NCI-H2227 treated with DMSO at 0.1 percent for 48 hours (cell line): ENCODE results near the gene ADAMTS18.
"Not testable (repeated sequence)": the region's sequence is repeated elsewhere in the genome, so short reads cannot be mapped to it uniquely, and the experiment has no call there.

Experiments
- DNase-seq: peaks from one replicate; lab custom pipeline; 2025; lab: John Stamatoyannopoulos, UW

Gene ADAMTS18

DNA sequence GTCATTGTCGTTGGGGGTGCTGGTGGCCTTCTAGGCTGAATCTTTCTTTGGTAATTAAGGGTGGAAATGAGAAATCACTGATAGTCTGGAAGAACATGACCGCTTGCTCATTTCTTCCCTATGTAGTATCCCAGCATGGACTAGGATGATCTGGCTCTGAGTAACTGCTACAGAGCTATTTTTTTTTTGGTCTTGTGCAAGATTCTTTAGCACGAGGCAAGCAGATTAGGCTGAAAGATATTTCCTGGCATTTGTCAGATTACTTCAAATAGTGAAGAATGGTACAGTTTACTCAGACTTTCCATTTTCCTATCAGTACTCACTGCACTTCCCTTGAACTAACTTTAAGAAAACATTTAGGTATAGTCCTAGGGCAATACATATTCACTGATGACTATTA is 146.6 kb downstream of the ADAMTS18 start:
- DNase-seq = no peak

DNA sequence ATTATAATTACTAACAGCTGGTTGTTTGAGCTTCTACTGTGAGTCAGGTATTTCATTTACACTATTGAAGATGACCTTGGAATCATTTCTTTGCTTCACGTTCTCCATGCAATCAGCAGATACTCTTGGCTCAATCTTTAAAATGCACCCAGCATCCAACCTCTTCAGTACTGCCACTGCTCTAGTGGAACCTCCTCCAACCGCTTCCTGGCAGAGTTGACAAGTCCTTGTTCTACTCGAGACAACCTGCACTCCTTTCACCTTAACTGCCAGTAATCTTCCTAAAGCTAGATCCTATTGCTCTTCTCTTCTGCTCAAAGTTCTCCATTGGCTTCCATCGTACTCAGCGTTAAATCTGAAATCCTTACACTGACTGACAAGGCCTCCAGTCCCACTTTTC is 149.2 kb downstream of the ADAMTS18 start:
- no peak for DNase-seq

- DNase-seq = no peak
Observed at GRCh38 chr16:77282345-77282744, 152.5 kb downstream of the ADAMTS18 start.

- not testable (repeated sequence) for DNase-seq
Observed at GRCh38 chr16:77279316-77279715, 155.5 kb downstream of the ADAMTS18 start.

GRCh38 chr16:77277571-77277970 is 157.3 kb downstream of the ADAMTS18 start:
- no peak for DNase-seq

- DNase-seq = no peak
Observed at GRCh38 chr16:77277141-77277540, 157.7 kb downstream of the ADAMTS18 start.

DNA sequence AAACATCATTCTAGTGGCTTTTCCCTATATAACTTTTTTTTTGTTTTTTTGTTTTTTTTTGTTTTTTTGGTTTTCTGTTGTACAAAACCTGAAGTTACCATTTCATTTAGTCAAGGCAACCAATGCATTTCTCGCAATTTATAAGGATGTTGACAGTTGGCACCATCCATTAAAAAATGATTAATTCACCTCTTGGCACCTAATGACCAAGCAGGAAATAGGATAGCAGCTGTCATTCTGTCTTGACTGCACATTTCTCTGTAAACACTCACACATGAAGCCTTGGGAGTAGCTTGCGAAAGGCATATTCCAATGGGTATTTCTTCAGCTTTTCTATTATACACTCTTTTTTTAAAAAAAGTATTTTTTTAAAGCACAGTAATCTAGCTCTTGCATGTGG is 158.2 kb downstream of the ADAMTS18 start:
- DNase-seq = no peak

- not testable (repeated sequence) for DNase-seq
Observed at GRCh38 chr16:77275303-77275702, 159.5 kb downstream of the ADAMTS18 start.

- DNase-seq = no peak
Observed at GRCh38 chr16:77273815-77274214, 161.0 kb downstream of the ADAMTS18 start.

DNA sequence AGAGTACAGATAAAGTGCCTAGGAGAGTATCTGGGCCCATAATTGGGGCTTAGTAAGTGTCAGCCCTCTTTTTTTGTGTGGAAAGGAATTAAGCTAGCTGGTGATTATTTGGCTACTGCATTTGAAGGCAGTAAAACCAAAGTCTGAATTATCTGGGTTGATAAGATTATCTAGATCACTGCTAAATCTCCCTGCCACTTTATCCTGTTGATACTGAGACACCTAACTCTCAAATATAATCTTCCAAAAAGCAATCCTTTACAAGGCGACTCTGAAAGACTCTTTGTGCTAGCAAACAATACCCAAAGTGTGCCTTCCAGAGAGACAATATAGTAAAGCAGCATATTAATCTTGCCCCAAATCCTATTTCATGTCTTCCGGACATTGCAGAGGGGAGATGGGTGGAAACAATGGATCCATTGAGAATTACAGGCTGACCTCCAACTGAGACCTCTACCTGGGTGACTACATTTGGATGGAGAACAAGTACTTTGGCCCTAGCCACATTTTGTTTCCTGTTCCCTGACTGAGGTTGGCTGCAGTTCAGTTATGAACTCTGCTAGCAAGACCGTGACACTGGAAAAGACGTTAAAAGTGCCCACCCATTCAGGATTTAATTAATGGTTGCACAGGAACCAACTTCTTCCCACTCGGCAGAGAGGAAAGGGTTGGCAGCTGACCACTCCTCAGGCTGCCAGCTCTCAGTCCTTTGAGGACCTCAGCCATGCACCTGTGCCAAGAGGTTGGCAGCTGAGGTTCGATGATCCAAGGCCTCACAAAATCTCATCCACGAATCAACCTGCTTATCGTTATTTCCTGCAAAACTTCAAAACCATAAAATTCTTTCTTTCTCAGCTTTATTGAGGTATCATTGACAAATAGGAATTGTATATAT is 163.1 kb downstream of the ADAMTS18 start:
- no peak for DNase-seq

DNA sequence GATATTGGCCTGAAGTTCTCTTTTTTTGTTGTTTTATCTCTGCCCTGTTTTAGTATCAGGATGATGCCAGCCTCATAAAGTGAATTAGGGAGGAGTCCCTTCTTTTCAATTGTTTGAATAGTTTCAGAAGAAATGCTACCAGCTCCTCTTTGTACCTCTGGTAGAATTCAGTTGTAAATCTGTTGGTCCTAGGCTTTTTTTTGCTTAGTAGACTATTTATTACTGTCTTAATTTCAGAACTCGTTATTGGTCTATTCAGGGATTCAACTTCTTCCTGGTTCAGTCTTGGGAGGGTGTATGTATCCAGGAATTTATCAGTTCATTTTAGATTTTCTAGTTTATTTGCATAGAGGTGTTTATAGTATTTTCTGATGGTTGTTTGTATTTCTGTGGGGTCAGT is 168.6 kb downstream of the ADAMTS18 start:
- not testable (repeated sequence) for DNase-seq

GRCh38 chr16:77262971-77263370 is 171.9 kb downstream of the ADAMTS18 start:
- DNase-seq = no peak

DNA sequence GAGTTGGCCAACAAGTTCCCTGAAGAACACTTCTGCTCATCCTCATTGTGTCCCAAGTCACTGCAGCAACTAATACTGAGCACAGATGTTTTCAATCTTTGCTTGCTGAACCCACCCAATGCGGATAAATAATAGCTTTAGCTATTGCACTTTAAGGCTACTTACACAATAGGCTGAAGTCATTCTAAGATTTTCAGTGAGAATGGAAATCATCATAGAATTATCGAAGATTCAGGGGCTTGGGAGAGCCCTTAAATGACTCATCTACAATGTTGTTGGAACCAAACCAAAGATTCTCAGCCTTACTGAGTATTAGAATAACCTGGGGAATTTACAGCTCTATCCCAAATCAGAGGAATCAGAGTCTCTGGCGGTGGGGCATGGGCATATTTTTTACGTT is 184.4 kb downstream of the ADAMTS18 start:
- no peak for DNase-seq

GRCh38 chr16:77246150-77246549 is 188.7 kb downstream of the ADAMTS18 start:
- DNase-seq = no peak

- not testable (repeated sequence) for DNase-seq
Observed at GRCh38 chr16:77242471-77242870, 192.4 kb downstream of the ADAMTS18 start.

- DNase-seq = no peak
Observed at GRCh38 chr16:77238593-77238992, 196.2 kb downstream of the ADAMTS18 start.

- DNase-seq = peak; percentile 86
Observed at GRCh38 chr16:77236063-77236511, 198.7 kb downstream of the ADAMTS18 start.

DNA sequence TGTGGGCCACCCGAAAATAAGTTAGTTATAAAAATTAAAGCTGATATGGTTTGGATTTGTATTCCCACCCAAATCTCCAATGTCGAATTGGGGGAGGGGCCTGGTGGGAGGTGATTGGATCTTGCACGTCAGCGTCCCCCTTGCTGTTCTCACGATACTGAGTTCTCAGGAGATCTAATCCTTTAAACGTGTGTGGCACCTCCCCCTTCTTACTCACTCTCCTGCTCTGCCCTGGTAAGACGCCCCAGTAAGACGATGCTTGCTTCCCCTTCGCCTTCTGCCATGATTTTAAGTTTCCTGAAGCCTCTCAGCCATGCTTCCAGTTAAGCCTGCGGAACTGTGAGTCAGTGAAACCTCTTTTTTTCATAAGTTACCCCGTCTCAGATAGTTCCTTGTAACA is 200.2 kb downstream of the ADAMTS18 start:
- peak; percentile 80 for DNase-seq

DNA sequence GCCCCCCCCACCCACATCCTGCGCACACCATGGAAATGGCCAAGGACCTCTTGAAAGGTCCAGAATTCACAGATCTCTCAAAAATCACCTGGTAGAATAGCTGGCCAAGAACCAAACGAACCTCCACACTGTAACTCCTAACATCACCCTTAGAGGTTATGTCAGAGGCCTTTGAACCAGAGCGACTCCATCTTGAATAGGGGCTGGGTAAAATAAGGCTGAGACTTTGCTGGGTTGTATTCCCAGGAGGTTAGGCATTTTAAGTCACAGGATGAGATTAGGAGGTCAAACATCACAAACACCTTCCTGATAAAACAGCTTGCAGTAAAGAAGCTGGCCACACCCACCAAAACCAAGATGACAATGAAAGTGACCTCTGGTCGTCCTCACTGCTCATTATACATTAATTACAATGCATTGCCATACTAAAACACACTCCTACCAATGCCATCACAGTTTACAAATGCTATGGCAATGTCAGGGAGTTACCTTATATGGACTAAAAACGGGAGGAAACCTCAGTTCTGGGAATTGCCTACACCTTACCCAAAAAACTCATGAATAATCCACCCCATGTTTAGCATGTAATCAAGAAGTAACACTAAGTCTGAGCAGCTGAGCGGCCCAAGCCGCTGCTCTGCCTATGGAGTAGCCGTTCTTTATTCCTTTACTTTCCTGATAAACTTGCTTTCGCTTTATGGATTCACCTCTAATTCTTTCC is 200.9 kb downstream of the ADAMTS18 start:
- peak; percentile 60 for DNase-seq
